B cell (primary cell): ENCODE measurements around the gene LYPLAL1. TPM values are rescaled to one million over a fixed set of nuclear protein-coding genes. Genes with fewer than 3 reads are reported as not detected.

ENCODE experiments used
- ATAC-seq: fragments of 200-7000 bp; cut with Tn5 transposase; one replicate; pipeline ENCODE4 v1.10.0; 2021; ENCODE audit warnings: low read depth, mild to moderate bottlenecking, moderate number of reproducible peaks, moderate library complexity
- CTCF ChIA-PET: fragments of 350-600 bp; sonication (Branson Sonifier 250); formaldehyde crosslinking; loops from one replicate; lab custom pipeline; 2021; ENCODE audit warnings: antibody characterized with exemption, inconsistent platforms; lab: Charles Lee
- POLR2A ChIA-PET: fragments of 350-600 bp; sonication (Branson Sonifier 250); formaldehyde crosslinking; loops from one replicate; lab custom pipeline; 2021; ENCODE audit warnings: antibody characterized with exemption; lab: Charles Lee
- DNase-seq: peaks from one replicate; pipeline ENCODE4 v3.0.0; 2013
- H2AFZ ChIP-seq: 2 replicates; pipeline ENCODE4 v1.6.1; 2012; ENCODE audit warnings: mild to moderate bottlenecking, low read depth, low read length; ENCODE audit not compliant: insufficient read depth, poor library complexity, severe bottlenecking
- H3K27ac ChIP-seq, 2 donors: 1 replicate in 1 of 2; 2 replicates in 1 of 2; pipeline ENCODE4 v1.5.1; 2012 to 2013; ENCODE audit warnings: low read length in 2 of 2, mild to moderate bottlenecking in 2 of 2, moderate library complexity in 1 of 2
- H3K27me3 ChIP-seq, 4 experiments: fragments of 200-600 bp in 1 of 4; sonication (generic) in 1 of 4; replicated peaks in 1 of 4; 1 replicate in 2 of 4; 2 replicates in 2 of 4; pipeline versions ENCODE4 v1.6.1 to v1.7.0; 2013 to 2016; ENCODE audit warnings: low read length in 3 of 4, mild to moderate bottlenecking in 2 of 4, mixed read lengths in 1 of 4, moderate library complexity in 1 of 4; ENCODE audit not compliant: insufficient read depth in 4 of 4, control insufficient read depth in 3 of 4; ENCODE audit errors: control extremely low read depth in 1 of 4
- H3K36me3 ChIP-seq, 2 experiments: replicated peaks in 1 of 2; 1 replicate in 1 of 2; 2 replicates in 1 of 2; pipeline versions ENCODE4 v1.6.1 to v1.7.1; 2013; ENCODE audit warnings: low read length in 1 of 2; ENCODE audit not compliant: insufficient read depth in 2 of 2, control insufficient read depth in 1 of 2; ENCODE audit errors: control extremely low read depth in 1 of 2, extremely low read depth in 1 of 2
- H3K4me1 ChIP-seq, 2 donors: fragments of 200-600 bp in 1 of 2; sonication (generic) in 1 of 2; 1 replicate in 1 of 2; 2 replicates in 1 of 2; pipeline versions ENCODE4 v1.5.1 to v1.6.1; 2013 to 2017; ENCODE audit warnings: low read length in 2 of 2; ENCODE audit not compliant: control insufficient read depth in 2 of 2, insufficient read depth in 2 of 2
- H3K4me2 ChIP-seq: replicated peaks from 2 replicates; pipeline ENCODE3; 2012; ENCODE audit warnings: mild to moderate bottlenecking, low read depth, low read length; ENCODE audit not compliant: poor library complexity, severe bottlenecking
- H3K4me3 ChIP-seq, 5 experiments: fragments of 200-600 bp in 1 of 5; sonication (generic) in 1 of 5; 1 replicate in 3 of 5; 2 replicates in 2 of 5; pipeline versions ENCODE4 v1.5.1 to v1.7.0; 2011 to 2016; ENCODE audit warnings: low read length in 4 of 5, mild to moderate bottlenecking in 4 of 5, low read depth in 2 of 5, control low read depth in 1 of 5, moderate library complexity in 1 of 5; ENCODE audit not compliant: insufficient read depth in 1 of 5; ENCODE audit errors: control extremely low read depth in 1 of 5, extremely low read depth in 1 of 5
- H3K79me2 ChIP-seq: fragments of 200-600 bp; sonication (generic); one replicate; pipeline ENCODE4 v1.6.0; 2016; ENCODE audit warnings: low read length; ENCODE audit not compliant: control insufficient read depth, insufficient read depth
- H3K9ac ChIP-seq: fragments of 200-600 bp; sonication (generic); 2 replicates; pipeline ENCODE4 v1.6.1; 2017; ENCODE audit warnings: mild to moderate bottlenecking, low read length, moderate library complexity
- H3K9me3 ChIP-seq, 3 donors: one replicate each; pipeline versions ENCODE4 v1.6.1 to v1.7.1; 2013; ENCODE audit warnings: low read length in 2 of 3; ENCODE audit not compliant: control insufficient read depth in 2 of 3, insufficient read depth in 1 of 3; ENCODE audit errors: control extremely low read depth in 1 of 3
- H4K20me1 ChIP-seq: 2 replicates; pipeline ENCODE4 v1.6.0; 2012; ENCODE audit warnings: mild to moderate bottlenecking, low read length; ENCODE audit not compliant: insufficient read depth, control insufficient read depth, poor library complexity, severe bottlenecking
- H3K27ac Mint-ChIP-seq: one replicate; pipeline ENCODE4 v1.8.0; 2021; ENCODE audit warnings: mixed read lengths
- H3K27me3 Mint-ChIP-seq: one replicate; pipeline ENCODE4 v1.8.0; 2021; ENCODE audit warnings: mixed read lengths
- H3K4me1 Mint-ChIP-seq: one replicate; pipeline ENCODE4 v1.8.0; 2021; ENCODE audit warnings: mixed read lengths
- H3K4me3 Mint-ChIP-seq: one replicate; pipeline ENCODE4 v1.8.0; 2021; ENCODE audit warnings: mixed read lengths
- H3K9me3 Mint-ChIP-seq: one replicate; pipeline ENCODE4 v1.8.0; 2022; ENCODE audit warnings: mixed read lengths; ENCODE audit not compliant: insufficient read depth
- EZH2 ChIP-seq: IDR thresholded peaks from 2 replicates; pipeline ENCODE4 v1.6.1; 2012; ENCODE audit warnings: borderline replicate concordance, low read depth, mild to moderate bottlenecking, moderate library complexity, low read length; ENCODE audit not compliant: insufficient read depth, poor library complexity, severe bottlenecking
- WGBS: methylation state at CpG from one replicate; pipeline ENCODE4 v1.1.5; 2013; ENCODE audit warnings: missing lambda C conversion rate; ENCODE audit not compliant: insufficient coverage; 5-methylcytosine and 5-hydroxymethylcytosine counted together
- intact Hi-C: fragments of 100-400 bp; cut with micrococcal nuclease; formaldehyde crosslinking; loops from one replicate; pipeline ENCODE4 v1.10.0; 2022
- polyA plus RNA-seq: library from polyadenylated mRNA; depleted of rRNA; stranded (reverse); fragments of >200 nt; gene quantifications from 2 replicates; pipeline ENCODE4 v1.2.3, GENCODE V29; 2012
- total RNA-seq, 2 donors: library from RNA; stranded (reverse); fragments of 120-200 nt in 1 of 2; gene quantifications; 1 replicate in 1 of 2; 2 replicates in 1 of 2; pipeline versions ENCODE4 v1.2.3 to v1.2.4, GENCODE V29; 2013 to 2022
- TF ChIP-seq, protein P1 (sequence below): fragments of 200-600 bp; IDR thresholded peaks from one replicate; pipeline ENCODE4 v1.8.0; 2022; ENCODE audit warnings: antibody characterized with exemption, mild to moderate bottlenecking

The LYPLAL1 gene
- total and polyA plus RNA-seq, 2 donors (not counting 1 experiment from before 2014, with no cell fraction given): 27.0 to 65.4 TPM

DNA sequence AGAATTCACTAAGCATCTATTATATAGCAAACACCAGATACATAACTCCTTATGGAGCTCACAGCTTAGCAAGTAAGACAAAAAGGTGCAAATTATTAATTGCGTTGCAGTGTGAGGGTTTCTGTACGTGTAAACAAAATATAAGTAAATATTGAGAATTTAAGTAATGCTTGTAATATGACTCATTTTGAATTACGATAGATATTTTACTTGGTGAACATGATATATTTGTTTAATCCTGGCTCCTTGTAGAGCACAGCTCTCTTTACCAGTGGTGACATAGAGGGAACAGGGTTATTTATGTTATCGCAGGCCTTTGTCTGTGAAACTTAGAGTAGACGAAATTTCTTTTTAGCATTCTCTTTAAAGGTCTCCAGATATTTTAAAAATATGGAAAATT lies 36.4 kb downstream of the LYPLAL1 start:
- CTCF ChIA-PET: interaction anchor here (0.8 kb wide), 1 partner anchor 36 kb away, joined by 3 read pairs; the partner anchor contains the start of gene LYPLAL1
- Histone ChIP-seq H3K36me3 (peaks cover 3 to 10% of the 10 kb centered on the region in 2 experiments), H3K4me2 (no peak overlapping the region), H3K9me3 (peaks cover 0 to 1% (median 0%) of the 10 kb centered on the region in 3 donors), H3K9ac (no peak overlapping the region), H3K27ac (no peak overlapping the region), H3K27me3 (no peaks in the 10 kb centered on the region), H3K4me3 (no peak overlapping the region), H3K79me2 (no peaks in the 10 kb centered on the region), H4K20me1 (no peaks in the 10 kb centered on the region), H3K4me1 (no peaks in the 10 kb centered on the region), H2AFZ (no peak overlapping the region)
- Mint-ChIP-seq H3K4me3 (no peak overlapping the region), H3K27me3 (no peaks in the 10 kb centered on the region), H3K27ac (no peak overlapping the region), H3K9me3 (no peaks in the 10 kb centered on the region), H3K4me1 (peaks cover 2% of the 10 kb centered on the region)
- DNase-seq (no peak), ATAC-seq (no peak)
- WGBS: 100% methylated on average over 2 of the region's 5 CpGs
- intact Hi-C loops: no loop called here
- TF ChIP-seq EZH2: no peak
- TF ChIP-seq, protein P1, sequence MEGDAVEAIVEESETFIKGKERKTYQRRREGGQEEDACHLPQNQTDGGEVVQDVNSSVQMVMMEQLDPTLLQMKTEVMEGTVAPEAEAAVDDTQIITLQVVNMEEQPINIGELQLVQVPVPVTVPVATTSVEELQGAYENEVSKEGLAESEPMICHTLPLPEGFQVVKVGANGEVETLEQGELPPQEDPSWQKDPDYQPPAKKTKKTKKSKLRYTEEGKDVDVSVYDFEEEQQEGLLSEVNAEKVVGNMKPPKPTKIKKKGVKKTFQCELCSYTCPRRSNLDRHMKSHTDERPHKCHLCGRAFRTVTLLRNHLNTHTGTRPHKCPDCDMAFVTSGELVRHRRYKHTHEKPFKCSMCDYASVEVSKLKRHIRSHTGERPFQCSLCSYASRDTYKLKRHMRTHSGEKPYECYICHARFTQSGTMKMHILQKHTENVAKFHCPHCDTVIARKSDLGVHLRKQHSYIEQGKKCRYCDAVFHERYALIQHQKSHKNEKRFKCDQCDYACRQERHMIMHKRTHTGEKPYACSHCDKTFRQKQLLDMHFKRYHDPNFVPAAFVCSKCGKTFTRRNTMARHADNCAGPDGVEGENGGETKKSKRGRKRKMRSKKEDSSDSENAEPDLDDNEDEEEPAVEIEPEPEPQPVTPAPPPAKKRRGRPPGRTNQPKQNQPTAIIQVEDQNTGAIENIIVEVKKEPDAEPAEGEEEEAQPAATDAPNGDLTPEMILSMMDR: no peak
- POLR2A ChIA-PET: no interaction called here

DNA sequence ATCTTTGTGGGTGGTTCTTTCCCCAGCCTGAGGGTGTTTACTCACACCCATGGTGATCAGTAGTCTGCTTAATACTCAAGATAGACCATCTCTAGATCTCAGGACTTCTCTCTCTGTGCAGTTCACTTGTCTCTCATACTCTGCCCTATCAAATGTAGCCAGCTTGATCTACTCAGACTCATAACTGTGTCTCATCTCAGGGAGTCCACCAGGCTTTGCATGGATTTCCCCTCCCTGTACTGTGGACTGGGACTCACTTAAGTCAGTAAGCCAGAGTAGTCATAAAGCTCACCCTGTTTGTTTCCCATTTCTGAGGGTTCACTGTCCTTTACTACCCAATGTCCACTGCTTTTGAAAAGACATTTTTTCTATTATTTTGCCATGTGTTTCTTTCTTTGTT lies 41.8 kb downstream of the LYPLAL1 start:
- H3K27ac Mint-ChIP-seq: no peak overlapping the region
- no peaks in the 10 kb centered on the region for H3K27me3 Mint-ChIP-seq
- no peak overlapping the region for H3K4me3 Mint-ChIP-seq
- Histone ChIP-seq H2AFZ (no peak overlapping the region), H3K36me3 (peaks cover 3 to 15% of the 10 kb centered on the region in 2 experiments), H3K27me3 (no peaks in the 10 kb centered on the region), H3K27ac (no peak overlapping the region), H3K4me1 (no peaks in the 10 kb centered on the region), H3K9ac (no peak overlapping the region), H3K4me2 (no peak overlapping the region), H3K79me2 (no peaks in the 10 kb centered on the region), H4K20me1 (no peaks in the 10 kb centered on the region), H3K9me3 (peaks cover 0 to 1% (median 0%) of the 10 kb centered on the region in 3 donors), H3K4me3 (no peak overlapping the region)
- ChIA-PET POLR2A (no interaction called here), CTCF (no interaction called here)
- intact Hi-C loops: no loop called here
- H3K4me1 Mint-ChIP-seq: no peaks in the 10 kb centered on the region
- TF ChIP-seq, protein P1: no peak
- no peak for TF ChIP-seq EZH2
- no peaks in the 10 kb centered on the region for H3K9me3 Mint-ChIP-seq
- ATAC-seq: no peak
- no peak for DNase-seq
